GM12878 (cell line): ENCODE measurements around the gene CEACAM3. TPM values are rescaled to one million over a fixed set of nuclear protein-coding genes. Genes with fewer than 3 reads are reported as not detected.

Source experiments
- ATAC-seq: fragments of 200-7000 bp; cut with Tn5 transposase; 3 replicates; pipeline ENCODE4 v1.9.1; 2020; ENCODE audit warnings: mild to moderate bottlenecking, moderate library complexity
- BruUV-seq: library from RNA; stranded (reverse); fragments of 400-500 nt; replicated peaks from 2 replicates; lab custom pipeline; 2021; lab: Mats Ljungman, UMichigan
- CTCF ChIA-PET: fragments of 300-600 bp; sonication (Branson Sonifier 250); formaldehyde crosslinking; extraction: SDS; loops from one replicate; lab custom pipeline; 2021; ENCODE audit warnings: inconsistent platforms; lab: Yijun Ruan, JAX
- POLR2A ChIA-PET: fragments of 350-600 bp; formaldehyde crosslinking; extraction: SDS; loops from one replicate; lab custom pipeline; 2021; ENCODE audit warnings: inconsistent platforms; lab: Charles Lee
- RAD21 ChIA-PET: fragments of 300-600 bp; sonication (Branson Sonifier 250); formaldehyde crosslinking; loops from one replicate; lab custom pipeline; 2023; ENCODE audit warnings: antibody characterized with exemption; ENCODE audit not compliant: unreplicated experiment; lab: Charles Lee
- SMC1A ChIA-PET: fragments of 300-600 bp; sonication (Branson Sonifier 250); formaldehyde crosslinking; loops from one replicate; lab custom pipeline; 2023; ENCODE audit not compliant: unreplicated experiment, uncharacterized antibody; lab: Charles Lee
- DNase-seq: peaks from one replicate; pipeline ENCODE4 v3.0.0-alpha.2; 2011; ENCODE audit warnings: low read depth, low spot score
- FAIRE-seq: peaks from 3 replicates; lab custom pipeline; 2011; peaks lifted over from hg19 to GRCh38; lab: Jason Lieb, UNC
- H2AFZ ChIP-seq: 2 replicates; pipeline ENCODE4 v1.6.0; 2011; ENCODE audit warnings: low read depth, low read length, control low read depth; ENCODE audit not compliant: control insufficient read depth
- H3K27ac ChIP-seq: 2 replicates; pipeline ENCODE4 v1.5.1; 2011; ENCODE audit warnings: control low read depth; ENCODE audit not compliant: control insufficient read depth, insufficient read depth
- H3K27me3 ChIP-seq, 2 experiments: replicated peaks in 1 of 2; 2 replicates each; pipeline versions ENCODE4 v1.6.0 to v1.6.1; 2011; ENCODE audit warnings: low read length in 1 of 2; ENCODE audit not compliant: control insufficient read depth in 2 of 2, insufficient read depth in 2 of 2
- H3K36me3 ChIP-seq, 2 experiments: 2 replicates each; pipeline ENCODE4 v1.5.1; 2011; ENCODE audit warnings: low read length in 1 of 2; ENCODE audit not compliant: control insufficient read depth in 2 of 2, insufficient read depth in 2 of 2
- H3K4me1 ChIP-seq: 2 replicates; pipeline ENCODE4 v1.6.1; 2011; ENCODE audit warnings: mild to moderate bottlenecking, low read length, moderate library complexity, mixed read lengths; ENCODE audit not compliant: control insufficient read depth, insufficient read depth
- H3K4me2 ChIP-seq: 2 replicates; pipeline ENCODE4 v1.6.0; 2011; ENCODE audit warnings: control low read depth; ENCODE audit not compliant: control insufficient read depth, insufficient read depth
- H3K4me3 ChIP-seq: fragments of 200-600 bp; sonication (generic); 2 replicates; pipeline ENCODE4 v1.5.1; 2016
- H3K79me2 ChIP-seq: 2 replicates; pipeline ENCODE4 v1.6.0; 2011; ENCODE audit warnings: low read length; ENCODE audit not compliant: control insufficient read depth, insufficient read depth
- H3K9ac ChIP-seq: 2 replicates; pipeline ENCODE4 v1.8.0; 2011; ENCODE audit warnings: low read length, control low read depth, mixed read lengths; ENCODE audit not compliant: control insufficient read depth, insufficient read depth
- H3K9me3 ChIP-seq: replicated peaks from 3 replicates; pipeline ENCODE4 v1.5.1; 2011; ENCODE audit warnings: mild to moderate bottlenecking, low read length; ENCODE audit not compliant: control insufficient read depth, insufficient read depth
- H4K20me1 ChIP-seq: 2 replicates; pipeline ENCODE4 v1.6.0; 2011; ENCODE audit not compliant: control insufficient read depth, insufficient read depth
- BHLHE40 ChIP-seq, 2 experiments: fragments of 450-650 bp in 1 of 2; IDR thresholded peaks; 2 replicates each; pipeline ENCODE4 v1.6.1; 2011 to 2017; ENCODE audit warnings: low read depth in 2 of 2, borderline replicate concordance in 1 of 2, improper control_type of control experiment in 1 of 2, low read length in 1 of 2, mild to moderate bottlenecking in 1 of 2
- BRCA1 ChIP-seq: IDR thresholded peaks from 2 replicates; pipeline ENCODE4 v1.6.1; 2011; ENCODE audit warnings: low read depth, low read length, improper control_type of control experiment
- CREB1 ChIP-seq: IDR thresholded peaks from 2 replicates; pipeline ENCODE4 v1.6.1; 2012; ENCODE audit warnings: low read depth, mild to moderate bottlenecking, inconsistent platforms
- CTCF ChIP-seq, 3 experiments: IDR thresholded peaks in 2 of 3; conservative IDR thresholded peaks in 1 of 3; 2 replicates each; pipeline ENCODE4 v1.5.1; 2011; ENCODE audit warnings: low read depth in 3 of 3, low read length in 3 of 3, mild to moderate bottlenecking in 3 of 3, control low read depth in 2 of 3, moderate library complexity in 2 of 3, inconsistent platforms in 1 of 3, mixed read lengths in 1 of 3; ENCODE audit not compliant: control insufficient read depth in 2 of 3, insufficient read depth in 1 of 3; ENCODE audit errors: extremely low read depth in 1 of 3
- MEF2A ChIP-seq: IDR thresholded peaks from 2 replicates; pipeline ENCODE4 v1.6.1; 2011; ENCODE audit warnings: low read depth, mild to moderate bottlenecking, low read length, moderate library complexity; ENCODE audit not compliant: insufficient read depth
- RAD21 ChIP-seq: IDR thresholded peaks from 2 replicates; pipeline ENCODE4 v1.6.1; 2011; ENCODE audit warnings: mild to moderate bottlenecking, low read depth, low read length, moderate library complexity; ENCODE audit not compliant: insufficient read depth
- SKIL ChIP-seq: fragments of 450-650 bp; IDR thresholded peaks from 2 replicates; pipeline ENCODE4 v1.6.1; 2017; ENCODE audit warnings: mild to moderate bottlenecking, low read depth, inconsistent platforms; ENCODE audit not compliant: poor library complexity, severe bottlenecking
- SMC3 ChIP-seq: IDR thresholded peaks from 2 replicates; pipeline ENCODE4 v1.6.1; 2011; ENCODE audit warnings: low read length, improper control_type of control experiment, borderline replicate concordance
- STAT1 ChIP-seq: fragments of 450-650 bp; conservative IDR thresholded peaks from 2 replicates; pipeline ENCODE4 v1.6.1; 2014; ENCODE audit warnings: antibody characterized with exemption, mild to moderate bottlenecking
- WGBS: methylation state at CpG from one replicate; pipeline ENCODE4 v1.1.6; 2016; ENCODE audit warnings: low lambda C conversion rate; ENCODE audit not compliant: insufficient replicate concordance, insufficient coverage; ENCODE audit errors: missing lambda C conversion rate; 5-methylcytosine and 5-hydroxymethylcytosine counted together
- in situ Hi-C: fragments of 300-500 bp; cut with MboI; formaldehyde crosslinking; loops from 9 replicates; pipeline ENCODE4 v1.14.3; 2018; ENCODE audit warnings: mixed read lengths
- intact Hi-C: fragments of 100-400 bp; cut with micrococcal nuclease; formaldehyde crosslinking; loops from one replicate; pipeline ENCODE4 v1.14.2; 2022; ENCODE audit not compliant: unreplicated experiment
- polyA plus RNA-seq, 11 experiments: library from polyadenylated mRNA; depleted of rRNA in 4 of 11; unstranded in 6 of 11; stranded (reverse) in 5 of 11; fragments of >200 nt; fragmentation: Nextera tagmentation in 4 of 11; fragmentation: Illumina TruSeq in 1 of 11; extraction: Ambion mirVana in 4 of 11; extraction: Trizol in 1 of 11; gene quantifications; 1 replicate in 1 of 11; 2 replicates in 10 of 11; pipeline versions ENCODE4 v1.2.1 to v1.2.3, GENCODE V29; 2011 to 2016; ENCODE audit warnings: inconsistent platforms in 2 of 11, missing spikeins in 2 of 11, low read depth in 1 of 11
- total RNA-seq, 4 experiments: library from RNA; depleted of rRNA in 3 of 4; stranded (reverse); fragments of >200 nt in 3 of 4; fragmentation: Illumina TruSeq in 1 of 4; extraction: Trizol in 1 of 4; gene quantifications; 2 replicates each; pipeline versions ENCODE4 v1.2.1 to v1.2.3, GENCODE V29; 2013 to 2021
- TF ChIP-seq, protein P1 (sequence below): IDR thresholded peaks from 2 replicates; pipeline ENCODE4 v1.6.1; 2011; ENCODE audit warnings: borderline replicate concordance, low read depth, mild to moderate bottlenecking, moderate library complexity, low read length; ENCODE audit not compliant: insufficient read depth, poor library complexity, severe bottlenecking

CEACAM3 gene
- total and polyA plus RNA-seq, 10 of the 15 experiments (the other 5 are each of a cell fraction or from before 2014, with no cell fraction given), result not detected

DNA sequence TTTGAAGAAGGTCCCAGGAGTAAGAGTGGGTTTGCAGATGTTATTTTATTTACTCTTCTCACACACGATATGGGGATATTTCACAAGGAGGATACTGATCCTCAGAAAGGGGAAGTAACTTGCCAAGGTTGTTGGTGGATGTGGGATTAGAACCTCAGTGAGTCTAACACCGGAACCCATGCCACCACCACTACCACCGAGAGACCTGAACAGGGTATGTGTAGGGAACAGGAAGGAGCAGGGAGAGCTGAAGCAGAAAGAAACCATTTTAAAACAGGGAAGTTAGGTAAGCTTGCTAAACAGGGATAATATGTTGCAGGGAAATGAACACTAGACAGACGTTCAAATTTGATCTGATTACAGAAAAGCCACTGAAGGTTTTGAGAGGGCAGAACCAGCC is 11.6 kb upstream of the CEACAM3 start (continued):
- TF ChIP-seq BHLHE40 (IDR thresholded peaks at IDR 0.05; ENCODE audit: borderline replicate concordance in 1 of 2, low read depth in 2 of 2, low read length in 1 of 2), result no peak
- TF ChIP-seq STAT1, result no peak
- TF ChIP-seq, protein P1, sequence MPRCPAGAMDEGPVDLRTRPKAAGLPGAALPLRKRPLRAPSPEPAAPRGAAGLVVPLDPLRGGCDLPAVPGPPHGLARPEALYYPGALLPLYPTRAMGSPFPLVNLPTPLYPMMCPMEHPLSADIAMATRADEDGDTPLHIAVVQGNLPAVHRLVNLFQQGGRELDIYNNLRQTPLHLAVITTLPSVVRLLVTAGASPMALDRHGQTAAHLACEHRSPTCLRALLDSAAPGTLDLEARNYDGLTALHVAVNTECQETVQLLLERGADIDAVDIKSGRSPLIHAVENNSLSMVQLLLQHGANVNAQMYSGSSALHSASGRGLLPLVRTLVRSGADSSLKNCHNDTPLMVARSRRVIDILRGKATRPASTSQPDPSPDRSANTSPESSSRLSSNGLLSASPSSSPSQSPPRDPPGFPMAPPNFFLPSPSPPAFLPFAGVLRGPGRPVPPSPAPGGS, result no peak

DNA sequence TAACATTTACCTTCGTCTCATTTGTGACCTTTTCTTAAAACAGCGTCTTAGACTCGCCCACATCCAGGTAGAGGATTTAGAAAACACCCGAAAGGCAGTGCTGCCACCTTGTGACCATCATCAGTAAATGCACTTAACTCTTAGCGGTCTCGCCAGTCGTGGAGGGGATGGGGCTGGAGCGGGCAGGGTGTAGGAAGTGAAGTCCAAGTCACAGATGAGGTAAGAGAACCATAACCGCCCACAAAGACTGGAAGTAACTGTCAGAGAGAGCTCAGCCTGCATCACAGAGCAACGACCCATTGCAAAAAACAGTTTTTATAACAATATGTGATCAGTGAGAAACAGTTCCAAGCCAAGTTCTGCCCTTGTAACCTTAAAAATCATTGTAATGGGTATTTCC is 10.7 kb upstream of the CEACAM3 start:
- SMC1A ChIA-PET, result interaction anchor here (1.2 to 1.6 kb wide), 4 partner anchors 10 to 133 kb away, joined by 3 to 13 read pairs (median 4); no protein-coding TSS in a partner anchor
- no peaks in the 10 kb centered on the region for H3K79me2 ChIP-seq

More for the DNA sequence above, 10.7 kb upstream of the CEACAM3 start:
- Histone ChIP-seq H3K27ac (no peak overlapping the region), H3K9me3 (no peaks in the 10 kb centered on the region), H4K20me1 (no peaks in the 10 kb centered on the region), H3K4me3 (no peak overlapping the region)
- CTCF ChIA-PET, result interaction anchor here (0.6 to 4.3 kb wide), 12 partner anchors 10 to 192 kb away, joined by 3 to 71 read pairs (median 7); partner anchors contain the start of gene CEACAM3
- in situ Hi-C loops, result no loop called here
- TF ChIP-seq SMC3, result peak; percentile 57; the same call in 1 of the 2 replicates
- no peak for TF ChIP-seq MEF2A
- TF ChIP-seq BHLHE40 (IDR thresholded peaks at IDR 0.05; ENCODE audit: borderline replicate concordance in 1 of 2, low read depth in 2 of 2, low read length in 1 of 2), result no peak
- 0 out of 2 replicates have a peak, but pooled peaks have one; percentile 30 for TF ChIP-seq CREB1
- no peak for TF ChIP-seq BRCA1
- peak; percentile 72 for TF ChIP-seq RAD21
- TF ChIP-seq SKIL, result no peak
- TF ChIP-seq, protein P1, result no peak
- TF ChIP-seq CTCF (IDR thresholded peaks at IDR 0.05 in 2 of 3, conservative IDR thresholded peaks at IDR 0.05 in 1 of 3; ENCODE audit: control insufficient read depth in 2 of 3, extremely low read depth in 1 of 3, insufficient read depth in 1 of 3, low read depth in 3 of 3, low read length in 3 of 3), result peak; percentile 72 to 87 (median 87)
- TF ChIP-seq, all 136 proteins: peak for 4
- WGBS, result 1% methylated on average over 10 of the region's 10 CpGs
- Histone ChIP-seq H3K4me2 (peak overlapping the region; percentile 61), H3K36me3 (no peaks in the 10 kb centered on the region), H3K9ac (no peak overlapping the region), H2AFZ (no peak overlapping the region; the same call in 1 of the 2 replicates), H3K4me1 (peaks cover 5% of the 10 kb centered on the region), H3K27me3 (no peaks in the 10 kb centered on the region; a peak in 2 of 4 replicates)
- intact Hi-C loops, result loop anchor here (1.0 kb wide), 1 partner anchor 32 kb away; no protein-coding TSS in a partner anchor
- BruUV-seq, result no TSS peak
- POLR2A ChIA-PET, result no interaction called here
- FAIRE-seq (peak; percentile 98), ATAC-seq (peak; percentile 93), DNase-seq (peak; percentile 35)
- RAD21 ChIA-PET, result interaction anchor here (0.7 to 1.3 kb wide), 3 partner anchors 36 to 169 kb away, joined by 3 to 4 read pairs (median 3); no protein-coding TSS in a partner anchor
